ENCODE data around the gene MLLT1.

MLLT1 gene

GRCh38 chr19:6236310-6237291 is 43.2 kb downstream of the MLLT1 start:
- in situ Hi-C loops (cut with MboI; ENCODE audit: low sequenced_read_pairs), result no loop called here

DNA sequence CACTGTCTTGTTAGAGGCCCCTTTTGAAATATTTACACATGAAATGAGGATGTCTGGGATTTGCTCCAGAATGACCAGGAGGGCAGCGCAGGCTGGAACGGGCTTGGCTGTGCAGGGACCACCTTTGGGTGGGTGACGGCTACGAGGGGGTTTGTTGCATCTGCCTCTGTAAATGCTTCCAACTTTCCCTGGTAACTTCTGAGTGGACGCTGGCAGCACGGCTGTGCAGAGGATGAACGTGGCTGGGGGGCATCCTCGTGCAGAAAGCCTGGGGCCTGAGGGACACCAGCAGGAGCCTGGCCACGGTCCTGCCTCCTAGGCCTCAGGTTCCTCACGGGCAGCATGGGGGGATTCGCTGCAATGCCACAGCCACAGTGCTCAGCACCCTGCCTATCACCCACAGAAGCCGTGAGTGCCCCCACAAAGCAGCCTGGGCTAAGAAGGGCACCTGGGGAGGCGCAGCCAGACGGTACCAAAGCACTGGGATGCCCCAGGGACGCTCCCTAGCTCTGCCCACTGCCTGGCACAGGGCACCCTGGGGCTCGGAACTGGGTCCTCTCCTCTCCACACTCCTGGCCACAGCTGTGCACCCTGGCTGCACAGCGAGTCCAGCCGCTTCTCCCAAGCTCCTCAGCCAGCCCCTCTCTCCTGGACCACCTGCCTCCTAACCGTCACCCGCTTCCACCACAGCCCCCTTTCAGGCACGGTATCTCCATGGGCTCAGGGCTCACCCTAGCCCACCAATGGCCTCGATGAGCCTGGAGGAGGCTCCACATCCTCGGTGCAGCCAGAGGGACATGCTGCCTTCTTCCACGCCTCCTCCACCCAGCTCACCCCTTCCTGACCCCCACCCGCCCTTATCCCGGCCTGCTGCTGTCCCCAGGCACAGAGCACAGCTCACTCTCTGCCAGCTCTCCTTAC is 44.5 kb downstream of the MLLT1 start:
- in situ Hi-C loops (cut with MboI; ENCODE audit: low sequenced_read_pairs), result no loop called here

- in situ Hi-C loops (cut with MboI; ENCODE audit: low sequenced_read_pairs), result no loop called here
Measured at GRCh38 chr19:6234527-6234926, 45.2 kb downstream of the MLLT1 start.

DNA sequence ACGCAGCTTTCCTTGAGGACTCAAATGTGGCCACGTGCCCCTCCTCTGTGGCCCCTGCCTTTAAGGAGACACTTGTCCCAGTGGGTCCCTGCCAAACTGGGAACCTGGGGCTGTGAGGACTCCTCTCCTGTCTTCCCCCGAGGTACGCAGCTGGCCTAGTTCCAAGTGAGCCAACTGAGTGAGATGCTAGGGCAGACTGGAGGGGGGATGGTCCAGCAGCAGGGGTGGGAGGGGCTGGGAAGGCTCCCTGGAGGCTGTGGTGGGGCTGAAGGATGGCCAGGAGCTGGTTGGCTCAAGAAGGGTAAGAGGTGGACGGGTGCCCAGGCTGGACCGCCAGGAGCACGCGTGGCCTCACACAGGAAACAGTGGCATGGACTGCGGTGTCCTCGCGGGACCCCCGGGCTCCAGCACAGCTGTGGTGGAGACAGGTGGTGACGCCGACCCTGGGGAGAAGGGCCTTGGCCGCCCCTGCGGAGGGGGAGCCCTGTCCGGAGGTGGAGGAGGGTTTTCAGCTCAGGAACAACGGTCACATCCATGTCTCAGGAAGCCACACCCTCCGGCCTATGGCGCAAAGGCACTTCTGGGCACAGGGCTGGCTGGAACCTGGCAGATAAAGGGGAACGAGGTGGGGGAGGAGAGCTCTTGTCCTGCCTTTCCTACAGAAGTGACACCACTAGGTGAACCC is 45.8 kb downstream of the MLLT1 start:
- in situ Hi-C loops (cut with MboI; ENCODE audit: low sequenced_read_pairs), result no loop called here

DNA sequence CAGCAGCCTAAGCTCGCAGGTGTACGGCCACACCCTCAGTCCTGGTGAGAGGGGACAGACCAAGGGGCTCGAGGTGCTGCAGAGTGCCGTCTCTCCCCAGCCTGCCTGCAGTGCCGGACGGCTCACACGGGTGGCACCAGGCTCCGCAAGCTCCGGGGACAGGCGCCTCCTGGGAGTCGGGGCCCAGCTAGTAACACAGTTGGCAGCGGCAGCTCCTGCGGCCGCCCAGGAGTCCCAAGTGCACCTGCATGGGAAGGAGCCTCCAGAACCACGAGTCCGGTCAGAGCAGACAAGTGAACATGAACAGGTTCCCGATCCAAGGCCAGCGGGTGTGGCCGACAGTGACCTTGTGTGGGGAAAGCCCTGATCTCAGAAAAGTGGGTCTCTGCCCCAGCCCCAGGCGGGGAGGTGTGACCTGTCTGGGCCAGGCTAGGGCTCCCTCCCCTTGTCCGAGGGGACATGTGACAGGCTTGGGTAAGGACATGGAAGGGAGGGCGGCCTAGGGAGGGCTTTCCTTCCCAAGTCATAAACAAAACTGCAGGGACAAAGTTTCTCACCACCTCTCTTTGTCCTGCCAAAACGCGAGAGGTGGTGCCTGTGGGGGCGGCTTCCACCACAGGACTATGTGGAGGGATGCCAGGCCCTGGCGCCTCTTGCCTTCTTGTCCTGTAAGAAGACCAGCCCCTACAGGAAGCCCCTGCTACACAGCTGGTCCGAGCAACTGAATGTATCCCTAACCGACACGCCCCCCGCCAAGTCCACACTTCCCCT is 46.5 kb downstream of the MLLT1 start:
- in situ Hi-C loops (cut with MboI; ENCODE audit: low sequenced_read_pairs), result no loop called here

DNA sequence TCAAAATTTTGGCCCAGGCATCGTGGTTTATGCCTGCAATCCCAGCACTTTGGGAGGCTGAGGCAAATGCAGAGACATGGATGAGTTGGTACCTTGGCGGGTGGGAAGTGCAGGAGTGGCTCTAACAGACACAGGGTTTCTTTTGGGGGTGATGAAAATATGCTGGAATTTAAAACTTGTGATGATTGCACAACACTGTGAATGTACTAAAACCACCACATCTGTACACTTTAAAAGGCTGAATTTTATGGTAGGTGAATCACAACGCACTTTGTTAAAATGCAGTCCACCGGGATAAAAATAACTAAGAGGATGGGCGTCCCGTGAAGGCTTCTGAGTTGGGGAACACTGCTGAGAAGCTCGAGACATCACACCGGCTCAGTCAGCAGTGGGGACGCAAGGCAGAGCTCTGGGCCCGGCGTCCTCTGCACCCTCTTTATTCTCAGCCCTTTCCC is 47.1 kb downstream of the MLLT1 start:
- in situ Hi-C loops (cut with MboI; ENCODE audit: low sequenced_read_pairs), result no loop called here

DNA sequence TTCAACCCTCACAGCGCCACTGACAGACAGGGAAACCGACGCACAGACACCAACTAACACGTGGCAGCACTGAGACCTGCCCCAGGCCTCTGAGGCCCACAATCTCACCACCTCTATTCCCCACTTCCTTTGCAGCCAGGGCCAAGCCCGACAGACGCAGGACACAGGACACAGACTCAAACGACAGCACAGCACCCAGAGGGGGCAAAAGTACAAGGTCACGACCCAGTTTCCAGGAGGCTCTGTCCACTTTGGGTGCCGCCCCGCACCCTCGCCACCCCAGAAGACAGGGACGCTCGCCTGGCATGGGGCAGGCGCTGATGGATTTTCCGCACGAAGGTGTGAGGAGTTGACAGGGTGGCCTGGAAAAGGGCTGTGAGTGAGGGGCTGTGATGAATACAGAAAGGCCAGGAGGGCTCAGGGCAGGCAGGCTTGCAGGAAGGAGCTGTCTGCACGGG is 48.8 kb downstream of the MLLT1 start:
- in situ Hi-C loops (cut with MboI; ENCODE audit: low sequenced_read_pairs), result no loop called here

DNA sequence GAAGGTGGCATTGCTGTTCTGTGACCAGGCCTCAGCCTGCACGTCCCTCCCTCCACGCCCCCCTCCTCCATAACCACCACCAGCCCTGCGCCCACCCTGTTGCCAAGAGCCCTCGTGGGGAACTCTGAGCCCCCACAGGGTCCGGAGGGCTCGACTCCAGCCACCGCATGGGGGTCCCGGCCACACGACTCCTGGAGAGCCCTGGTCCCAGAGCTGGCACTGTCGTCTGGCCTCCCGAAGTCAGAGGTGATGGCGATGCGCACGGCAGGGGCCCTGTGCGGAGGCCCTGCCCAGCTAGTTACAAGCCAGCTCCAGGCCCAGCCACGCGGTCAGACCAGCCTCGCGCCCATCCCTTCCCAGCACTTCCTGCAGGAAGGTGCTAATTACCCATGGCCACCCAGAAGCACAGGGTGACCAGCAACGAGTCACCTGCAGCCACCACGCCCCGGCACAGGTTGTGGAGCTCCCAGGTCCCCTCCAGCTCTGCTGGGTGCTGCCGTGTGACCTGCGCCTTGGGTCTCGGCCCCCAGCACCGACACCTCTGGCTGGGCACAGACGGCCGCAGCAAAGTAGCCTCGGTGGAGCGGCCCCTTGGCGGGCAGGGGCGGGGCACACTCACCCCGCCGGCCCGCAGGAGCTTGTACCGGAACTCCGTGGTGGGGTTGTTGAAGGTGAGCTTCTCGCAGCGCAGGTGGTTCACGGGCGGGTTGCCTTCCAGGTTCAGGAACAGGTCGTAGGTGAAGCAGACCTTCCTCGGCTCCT is 49.6 kb downstream of the MLLT1 start:
- in situ Hi-C loops (cut with MboI; ENCODE audit: low sequenced_read_pairs), result no loop called here

DNA sequence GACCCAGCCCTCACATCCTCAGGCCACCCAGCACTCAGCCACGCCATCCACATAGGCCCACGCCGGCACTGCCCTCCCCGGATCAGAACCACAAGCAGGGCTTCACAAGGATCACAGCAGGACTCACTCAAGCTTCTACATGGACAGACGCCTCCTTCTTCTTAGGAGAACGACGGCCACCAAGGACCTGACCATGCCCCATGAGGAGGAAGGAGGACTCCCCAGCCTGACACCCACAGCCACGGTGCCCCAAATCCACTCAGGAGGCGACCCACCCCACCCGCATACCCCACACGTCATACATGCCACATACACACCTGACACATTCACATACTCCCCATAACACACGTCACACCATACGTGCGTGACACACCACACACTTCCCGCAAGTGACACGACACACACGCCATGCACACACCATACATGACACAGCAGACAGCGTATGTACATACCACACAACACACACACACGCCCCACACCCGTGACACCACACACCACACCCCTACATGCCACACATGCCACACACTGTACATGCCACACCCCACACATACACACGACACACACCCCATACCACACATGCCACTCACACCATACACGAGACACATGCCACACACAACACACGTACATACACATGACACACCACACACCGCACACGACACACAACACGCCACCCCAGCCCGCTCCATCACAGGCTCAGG is 50.4 kb downstream of the MLLT1 start:
- in situ Hi-C loops (cut with MboI; ENCODE audit: low sequenced_read_pairs), result no loop called here

DNA sequence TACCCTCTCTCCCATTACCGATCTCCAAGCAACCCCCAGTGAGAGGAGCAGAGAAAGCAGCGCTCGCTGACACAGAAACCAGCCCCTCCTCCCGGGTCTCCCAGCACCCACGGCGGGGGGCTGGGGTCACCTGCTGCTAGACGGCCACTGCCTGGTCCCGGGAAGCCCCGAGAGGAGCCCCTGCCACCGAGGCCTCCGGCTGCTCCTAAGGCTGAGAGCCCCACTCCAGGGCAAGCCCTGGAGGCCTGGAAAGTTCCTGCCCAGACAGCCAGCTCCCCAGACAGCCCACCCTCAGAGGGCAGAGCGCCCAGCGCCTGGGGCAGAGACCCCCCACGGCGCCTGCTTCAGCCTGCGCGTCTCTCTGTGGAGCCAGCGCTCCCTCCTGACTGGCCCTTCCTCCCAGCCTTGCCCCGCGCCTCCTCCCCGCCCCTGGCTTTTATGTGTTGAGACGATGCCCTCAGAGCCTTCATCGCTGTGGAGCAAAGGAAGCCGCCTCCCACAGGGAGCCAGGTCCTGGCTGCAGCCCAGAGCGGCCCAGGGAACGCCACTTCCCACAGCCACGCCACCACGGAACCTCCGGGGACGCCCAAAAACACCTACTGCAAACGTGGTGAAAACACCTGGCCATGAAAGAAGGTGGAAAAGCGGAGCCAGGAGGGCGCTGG is 51.1 kb downstream of the MLLT1 start:
- in situ Hi-C loops (cut with MboI; ENCODE audit: low sequenced_read_pairs), result no loop called here

DNA sequence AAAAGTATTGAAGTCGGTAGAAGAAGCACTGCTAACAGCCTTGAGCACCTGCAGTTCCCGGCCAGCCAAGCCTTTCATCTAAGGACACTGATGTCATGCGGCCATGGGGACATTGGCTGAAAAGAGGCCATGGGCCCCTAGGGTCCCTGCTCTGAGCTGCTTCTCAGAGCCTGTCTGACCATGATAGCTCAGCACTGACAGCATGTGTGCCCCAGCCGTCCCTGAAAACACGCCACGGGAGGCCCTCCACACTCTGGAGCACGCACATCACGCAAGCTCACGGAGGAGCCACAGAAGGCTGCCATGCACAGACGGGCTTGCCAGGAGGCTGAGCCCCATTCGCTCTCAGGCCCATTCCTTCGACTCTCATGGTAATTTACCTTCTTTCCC is 51.8 kb downstream of the MLLT1 start:
- in situ Hi-C loops (cut with MboI; ENCODE audit: low sequenced_read_pairs), result no loop called here

DNA sequence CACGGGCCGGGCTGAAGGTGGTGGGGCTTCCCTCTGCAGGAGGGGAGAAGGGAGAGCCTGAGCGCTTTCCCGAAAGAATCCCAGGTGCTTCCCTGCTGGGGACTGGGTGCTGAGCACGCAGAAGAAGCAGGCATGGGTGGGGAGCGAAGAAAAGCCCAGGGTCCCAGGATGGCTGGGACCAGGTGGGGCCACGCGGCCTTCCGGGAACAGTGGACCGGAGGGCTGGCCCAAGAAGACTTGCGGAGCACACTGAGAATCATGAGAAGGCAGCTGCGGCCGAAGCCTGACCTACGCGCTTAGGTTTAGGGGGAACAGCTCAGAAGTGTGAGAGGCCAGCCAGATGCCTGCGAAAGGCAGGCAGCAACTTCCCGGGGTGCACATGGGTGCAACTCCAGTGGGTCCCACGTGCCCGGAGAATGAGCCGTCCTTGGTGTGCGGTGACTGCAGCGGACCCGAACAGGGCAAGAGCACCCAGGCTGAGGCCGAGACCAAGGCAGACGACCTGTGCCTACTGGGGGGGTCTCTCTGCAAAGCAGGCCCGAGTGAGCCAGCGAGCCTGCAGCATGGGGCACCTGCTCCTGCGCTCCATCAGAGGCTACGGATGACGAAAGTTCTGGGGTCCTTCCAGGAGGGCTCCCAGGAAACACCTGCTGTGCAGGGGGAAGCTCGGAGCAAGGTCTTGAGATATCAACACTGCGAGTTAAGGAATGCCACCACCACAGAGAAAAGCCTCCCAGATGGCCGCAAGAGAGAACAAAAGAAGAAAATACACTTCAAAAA is 52.4 kb downstream of the MLLT1 start:
- in situ Hi-C loops (cut with MboI; ENCODE audit: low sequenced_read_pairs), result no loop called here

DNA sequence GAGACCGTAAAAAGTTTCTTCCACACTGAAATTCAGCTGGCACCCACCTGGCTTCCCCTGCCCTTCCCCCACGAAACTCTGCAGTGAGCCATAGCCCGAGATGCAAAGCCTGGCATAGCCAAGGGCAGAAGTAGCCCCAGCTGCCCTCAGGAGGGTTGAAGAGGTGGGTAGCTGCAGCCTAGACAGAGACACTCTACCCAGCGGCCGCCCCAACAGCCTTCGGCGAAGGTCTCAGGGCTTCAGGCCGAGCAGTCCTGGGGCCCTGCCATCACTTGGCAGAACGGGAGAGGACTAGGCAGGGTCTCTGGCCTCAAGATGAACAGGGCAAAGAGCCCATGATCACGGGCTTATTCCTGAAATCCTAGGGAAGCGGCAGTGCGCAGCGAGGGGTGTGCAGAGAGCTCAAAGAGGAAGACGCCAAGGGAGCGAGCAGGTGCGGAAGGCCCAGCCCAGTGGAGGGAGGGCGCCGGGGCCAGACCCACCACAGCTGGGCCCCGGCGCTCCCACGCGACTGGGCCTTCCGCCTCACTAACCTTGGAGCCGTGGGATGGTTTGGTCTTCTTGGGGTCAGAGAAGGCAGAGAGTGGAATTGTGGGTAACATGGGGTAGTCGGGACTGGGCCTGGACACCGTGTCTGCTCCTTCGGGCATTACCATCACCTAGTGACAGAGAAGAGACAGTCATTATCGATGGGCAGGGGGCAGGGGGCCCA is 53.2 kb downstream of the MLLT1 start:
- in situ Hi-C loops (cut with MboI; ENCODE audit: low sequenced_read_pairs), result no loop called here

- in situ Hi-C loops (cut with MboI; ENCODE audit: low sequenced_read_pairs), result no loop called here
Measured at GRCh38 chr19:6226012-6226411, 53.8 kb downstream of the MLLT1 start.

DNA sequence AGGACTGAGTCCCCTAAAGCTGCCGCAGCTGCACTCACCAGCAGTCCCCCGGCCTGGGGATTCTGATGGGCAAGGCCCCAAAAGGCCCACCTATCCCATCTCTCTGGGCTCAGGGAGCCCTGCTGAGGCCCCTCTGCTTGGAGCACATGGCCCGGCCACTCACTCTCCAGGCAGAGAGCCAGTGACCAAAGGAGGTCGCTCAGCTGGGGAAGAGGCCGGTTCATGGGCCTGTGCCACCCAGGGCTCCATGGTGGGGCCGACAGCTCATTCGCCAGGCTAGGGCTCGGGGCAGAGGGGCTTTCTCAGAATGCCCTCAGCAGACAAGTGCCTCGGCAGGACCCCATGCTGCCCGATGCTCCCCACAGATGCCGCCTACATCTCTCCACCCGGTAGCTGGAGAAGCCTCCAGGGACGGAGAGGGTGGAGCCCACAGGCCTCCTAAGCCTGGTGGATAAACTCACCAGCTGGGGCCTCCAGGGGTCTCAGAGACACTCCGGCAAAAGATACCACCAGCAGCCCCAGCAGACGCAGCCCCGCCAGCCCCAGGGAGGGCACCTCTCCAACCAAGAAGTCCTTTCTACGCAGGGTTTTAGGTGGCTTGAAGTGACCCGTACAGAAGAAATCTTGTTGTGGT is 54.4 kb downstream of the MLLT1 start:
- in situ Hi-C loops (cut with MboI; ENCODE audit: low sequenced_read_pairs), result no loop called here

DNA sequence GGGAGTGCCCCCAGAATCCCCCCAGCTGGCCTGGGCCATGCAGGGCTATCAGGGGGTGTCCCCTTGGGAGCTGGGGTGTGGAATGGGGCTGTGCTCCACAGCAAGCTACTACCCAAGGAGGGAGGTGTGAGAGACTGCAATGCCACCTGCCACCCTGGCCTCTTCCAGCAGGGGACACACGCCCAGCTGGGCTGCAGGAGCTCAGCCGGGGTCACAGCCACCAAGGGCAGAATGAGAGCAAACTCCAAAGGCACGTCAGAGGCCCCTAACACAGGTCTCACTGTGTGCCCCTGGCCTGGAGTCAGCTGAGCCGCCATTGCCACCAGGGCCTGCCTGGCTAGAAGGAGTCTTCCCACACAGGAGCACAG is 55.5 kb downstream of the MLLT1 start:
- in situ Hi-C loops (cut with MboI; ENCODE audit: low sequenced_read_pairs), result no loop called here
